Suppressor macrophage treated with lipopolysaccharide for 1 hour (primary cell): Measurements from ENCODE around the gene MBNL2.
"Not testable (repeated sequence)": the region's sequence is repeated elsewhere in the genome, so short reads cannot be mapped to it uniquely, and the experiment has no call there.

ENCODE experiments used
- DNase-seq, 3 donors: peaks; one replicate each; pipeline ENCODE4 v3.0.0-alpha.2; 2020 to 2022

MBNL2 gene, protein sequence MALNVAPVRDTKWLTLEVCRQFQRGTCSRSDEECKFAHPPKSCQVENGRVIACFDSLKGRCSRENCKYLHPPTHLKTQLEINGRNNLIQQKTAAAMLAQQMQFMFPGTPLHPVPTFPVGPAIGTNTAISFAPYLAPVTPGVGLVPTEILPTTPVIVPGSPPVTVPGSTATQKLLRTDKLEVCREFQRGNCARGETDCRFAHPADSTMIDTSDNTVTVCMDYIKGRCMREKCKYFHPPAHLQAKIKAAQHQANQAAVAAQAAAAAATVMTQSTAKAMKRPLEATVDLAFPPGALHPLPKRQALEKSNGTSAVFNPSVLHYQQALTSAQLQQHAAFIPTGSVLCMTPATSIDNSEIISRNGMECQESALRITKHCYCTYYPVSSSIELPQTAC

DNA sequence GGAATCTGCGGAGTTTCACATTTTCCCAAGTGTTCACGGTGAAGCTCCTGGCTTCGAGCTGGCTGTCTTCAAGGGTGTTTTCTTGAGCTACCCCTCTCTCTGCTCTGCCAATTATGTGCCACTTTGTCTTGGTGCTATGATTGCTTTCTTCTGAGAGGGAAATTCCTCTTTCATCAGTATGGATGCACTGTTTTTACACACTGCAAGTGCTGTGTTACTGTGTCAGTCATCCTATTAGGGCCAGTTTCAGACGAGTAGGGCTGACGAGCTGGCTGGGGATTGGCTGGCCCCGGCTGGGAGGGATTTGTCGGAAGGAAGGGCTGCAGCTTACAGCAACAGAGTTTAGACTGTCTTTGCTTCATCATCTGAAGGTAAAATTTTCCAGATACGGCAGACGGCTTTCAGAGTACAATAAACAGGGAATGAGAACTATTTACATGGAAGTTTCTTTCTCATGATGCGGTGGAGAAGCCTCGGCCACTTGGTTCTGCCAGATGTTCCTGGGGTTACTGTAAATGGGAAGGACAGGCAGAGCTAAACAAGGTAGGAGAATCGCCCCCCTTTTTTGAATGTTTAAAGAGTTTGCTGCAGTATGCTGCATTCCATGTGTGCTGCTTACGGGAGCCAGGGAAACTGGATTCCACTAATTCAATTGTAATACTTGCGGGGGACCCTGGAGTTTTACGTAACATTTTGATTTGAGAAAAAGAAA is at the start of gene MBNL2:
Gene MBNL2, plus strand, starts transcription at position 345 of the 712 bp plus-strand sequence. CDS start 53,903 bp downstream, outside the sequence.
- DNase-seq, result peak; percentile 90 to 92 (median 91)

DNA sequence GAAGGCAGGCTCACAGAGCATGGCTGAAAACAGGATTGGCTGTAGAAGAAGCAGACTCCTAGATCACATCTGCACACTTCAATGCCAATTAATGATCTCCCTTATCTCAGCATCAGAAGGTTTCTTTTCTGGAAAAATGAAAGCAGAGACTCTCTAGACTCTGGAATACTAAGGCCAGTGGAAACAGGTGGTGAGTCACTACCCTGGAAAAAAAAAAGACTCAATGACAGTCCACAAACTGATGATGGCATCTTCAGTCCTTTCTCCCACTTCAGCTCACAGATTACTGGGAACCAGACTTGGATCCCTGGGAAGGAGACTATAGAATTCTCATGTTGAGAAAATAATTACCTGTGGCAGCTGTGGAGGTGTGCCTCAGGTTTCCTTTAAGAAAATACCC is 47.5 kb upstream of the MBNL2 start:
- no peak for DNase-seq

DNA sequence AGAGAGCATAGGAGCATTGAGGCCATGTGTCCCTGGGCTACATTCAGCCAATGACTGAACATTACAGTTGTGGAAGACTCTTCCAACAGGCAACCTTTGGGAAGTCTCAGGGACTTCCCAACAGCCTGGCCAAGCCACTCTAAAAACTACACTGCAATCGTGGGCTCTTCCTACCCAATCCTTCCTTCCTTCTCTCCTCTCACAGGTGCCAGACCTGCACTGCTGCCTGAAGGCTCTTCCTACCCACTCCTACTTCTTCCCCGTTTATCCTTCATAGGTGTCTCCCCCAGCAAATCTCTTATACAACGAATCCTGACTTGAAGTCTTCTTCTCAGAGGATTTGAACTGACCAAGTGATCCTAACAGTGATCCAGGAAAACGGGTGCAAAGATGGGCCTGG is 47.1 kb upstream of the MBNL2 start:
- DNase-seq, result no peak

DNA sequence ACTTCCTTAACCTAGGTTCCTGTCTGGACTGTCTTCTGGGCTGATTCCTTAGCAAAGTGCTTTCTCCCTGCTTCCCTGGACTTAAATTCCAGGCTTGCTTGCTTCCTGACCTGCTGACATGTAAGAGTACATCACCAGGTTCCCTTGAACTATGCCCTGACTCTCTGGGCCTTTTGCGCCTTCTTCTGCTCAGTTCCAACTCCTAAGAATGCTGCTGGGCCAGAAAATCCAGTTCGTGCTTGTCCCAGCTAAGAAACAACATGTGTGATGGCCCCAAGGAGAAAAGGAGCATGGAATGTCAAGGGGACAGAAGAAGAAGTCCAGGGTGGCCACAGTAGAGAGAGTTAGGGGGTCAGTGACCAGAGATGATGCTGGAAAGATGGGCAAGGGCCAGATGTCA is 42.6 kb upstream of the MBNL2 start:
- DNase-seq, result no peak

DNA sequence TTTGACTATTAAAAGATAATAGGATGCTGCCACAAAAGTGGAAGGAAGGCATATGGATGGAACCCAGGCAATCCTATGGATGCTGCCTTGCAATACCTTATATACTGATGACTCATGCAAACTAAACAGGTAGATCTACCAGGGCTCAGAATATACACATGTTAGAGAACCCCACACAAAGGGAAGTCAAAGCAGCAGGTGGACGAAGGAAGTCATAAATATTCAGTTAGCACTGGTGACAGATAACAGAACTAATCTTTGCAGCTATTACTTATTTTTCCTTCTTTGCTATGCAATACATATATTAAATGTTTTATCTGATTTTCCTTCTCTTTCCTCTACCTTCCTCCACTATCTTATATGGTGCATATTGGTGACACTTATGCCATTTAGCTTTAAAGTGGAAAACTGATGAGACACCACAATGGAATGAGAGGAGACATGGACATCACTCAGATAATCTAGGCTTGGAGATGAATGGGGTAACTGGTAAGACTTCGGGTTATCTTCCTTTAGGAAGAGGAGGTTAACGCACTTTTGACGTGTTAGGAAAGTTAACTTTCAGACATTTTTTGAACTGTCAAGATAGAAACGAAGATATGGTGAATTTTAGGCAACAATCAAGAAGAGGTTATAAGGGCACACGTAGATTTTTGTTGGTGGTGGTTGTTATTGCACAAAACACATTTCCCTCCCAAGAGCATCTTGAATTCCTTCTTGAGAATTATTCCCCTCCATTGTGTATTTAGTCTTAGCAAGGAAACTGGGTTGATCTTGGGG is 39.8 kb upstream of the MBNL2 start:
- DNase-seq, result no peak

DNA sequence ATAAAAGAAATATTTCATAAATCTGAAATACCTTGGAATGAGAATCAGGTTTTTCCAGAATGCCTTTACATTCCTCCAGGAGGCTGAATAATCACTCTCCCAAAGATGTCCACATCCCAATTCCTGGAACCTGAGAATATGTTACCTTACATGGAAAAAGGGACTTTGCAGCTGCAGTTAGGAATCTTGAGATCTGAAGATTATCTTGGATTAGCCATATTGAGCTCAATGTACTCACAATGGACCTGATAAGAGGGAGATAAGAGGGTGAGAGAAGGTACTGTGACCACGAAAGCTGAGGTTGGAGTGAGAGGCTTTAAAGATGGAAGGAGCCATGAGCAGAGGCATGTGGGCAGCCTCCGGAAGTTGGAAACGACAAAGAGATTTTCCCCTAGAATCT is 36.8 kb upstream of the MBNL2 start:
- DNase-seq, result no peak

DNA sequence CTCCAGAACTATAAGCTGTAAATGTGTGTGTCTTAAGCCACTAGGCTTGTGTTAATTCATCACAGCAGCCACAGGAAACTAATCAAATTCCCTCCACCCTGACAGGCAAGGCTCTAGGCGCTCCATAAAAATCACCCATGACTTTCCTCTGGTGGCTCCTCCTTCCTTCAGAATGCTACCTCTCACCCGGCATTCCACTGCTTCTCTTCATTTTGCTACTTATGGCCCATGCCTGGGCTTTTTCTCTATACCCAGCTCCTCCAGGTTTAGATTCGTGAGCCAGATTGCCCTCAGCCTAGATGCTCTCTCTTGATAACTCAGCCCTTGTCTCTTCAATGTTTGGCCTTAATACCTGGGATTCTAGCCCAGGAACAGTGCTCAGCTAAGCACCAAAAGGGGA is 36.4 kb upstream of the MBNL2 start:
- DNase-seq, result no peak

DNA sequence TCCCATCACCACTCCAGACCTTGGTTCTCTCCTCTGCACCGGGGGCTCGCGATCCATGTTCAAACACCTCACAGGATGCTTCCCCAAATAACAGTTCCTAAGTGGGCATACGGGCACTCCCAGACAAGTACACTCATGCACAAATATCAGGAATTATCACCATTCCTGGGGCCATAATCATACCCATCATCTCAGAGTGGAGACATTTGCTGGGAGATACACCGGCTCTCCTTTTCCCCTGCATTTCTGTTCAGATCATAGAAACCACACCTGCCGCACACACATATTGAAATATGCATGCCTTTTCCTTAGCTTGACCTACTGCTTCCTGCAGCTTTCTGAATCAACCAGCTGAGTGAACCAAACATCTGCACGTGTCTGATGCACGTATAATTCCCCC is 33.9 kb upstream of the MBNL2 start:
- DNase-seq, result no peak

DNA sequence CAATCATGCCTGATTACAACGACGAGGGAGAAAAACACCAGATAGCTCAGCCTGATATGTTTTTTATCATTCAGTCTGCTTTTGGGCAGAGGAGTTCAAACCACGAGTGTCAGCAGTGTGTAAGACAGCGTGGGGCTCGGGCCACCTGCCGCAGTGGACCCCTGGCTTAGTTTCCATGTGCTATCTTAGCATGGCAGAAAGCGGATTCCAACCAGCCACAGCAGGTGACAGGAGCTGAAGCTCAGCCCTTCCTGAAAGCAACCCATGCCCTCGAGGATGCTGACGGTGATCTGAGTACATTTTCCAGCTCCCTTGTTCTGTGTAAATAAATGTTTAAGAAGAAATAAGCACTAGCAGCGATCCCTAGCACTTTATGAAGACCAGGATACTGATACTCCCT is 32.2 kb upstream of the MBNL2 start:
- DNase-seq, result no peak

DNA sequence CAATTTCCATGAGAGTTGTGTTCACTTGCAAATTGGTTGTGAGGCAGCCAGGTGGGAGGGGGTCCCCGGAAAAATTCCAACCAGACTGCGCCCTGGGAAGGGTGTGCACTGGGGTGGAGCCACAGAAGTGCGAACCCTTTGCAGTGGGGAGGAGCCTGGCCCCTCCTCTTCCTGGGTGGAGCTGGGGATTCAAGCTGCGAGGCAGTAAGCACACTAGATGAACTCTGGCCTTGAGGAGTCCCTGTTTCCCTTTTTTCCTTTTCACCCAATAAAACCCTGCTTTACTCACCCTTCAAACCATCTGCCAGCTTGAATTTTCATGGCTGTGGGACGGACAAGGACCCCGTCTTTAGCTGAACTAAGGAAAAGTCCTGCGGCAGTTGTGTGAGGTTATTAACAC is 31.0 kb upstream of the MBNL2 start:
- DNase-seq, result no peak

DNA sequence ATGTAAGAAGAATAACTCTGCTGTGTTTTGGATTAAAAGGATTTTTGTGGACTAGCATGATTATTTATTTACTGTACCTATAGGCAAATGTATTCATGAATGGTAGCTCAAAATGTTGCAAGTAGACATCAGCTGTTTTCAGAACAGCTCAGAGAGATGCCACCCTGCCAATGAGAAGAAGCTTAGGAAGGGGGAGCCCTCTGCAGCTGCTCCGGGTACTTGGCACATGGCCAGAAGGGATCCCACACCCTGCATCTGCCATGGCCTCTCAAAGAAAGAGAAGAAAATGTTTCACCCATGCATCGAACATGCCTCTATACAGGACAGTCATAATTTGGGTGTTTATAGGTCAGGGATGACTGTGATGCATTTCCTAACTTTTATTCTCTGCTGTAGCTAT is 30.5 kb upstream of the MBNL2 start:
- no peak for DNase-seq

DNA sequence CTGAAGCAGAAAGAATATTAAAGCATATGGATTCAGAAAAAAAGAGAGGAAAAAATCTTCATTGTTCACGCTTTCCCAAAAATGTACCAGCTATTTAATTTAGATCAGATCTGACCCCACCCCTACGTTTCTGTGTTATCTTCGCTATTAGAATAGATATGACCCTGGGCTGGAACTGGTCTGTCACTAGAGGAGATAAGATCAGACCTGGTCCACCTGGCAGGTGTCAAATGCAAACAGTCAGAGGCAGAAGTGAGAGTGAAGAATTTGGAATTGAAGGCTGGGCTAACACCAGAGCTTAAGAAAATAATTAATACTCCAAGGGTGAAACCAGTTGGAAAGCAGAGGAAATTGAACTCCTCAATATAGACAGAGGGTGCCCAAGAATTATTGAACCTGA is 30.0 kb upstream of the MBNL2 start:
- no peak for DNase-seq

DNA sequence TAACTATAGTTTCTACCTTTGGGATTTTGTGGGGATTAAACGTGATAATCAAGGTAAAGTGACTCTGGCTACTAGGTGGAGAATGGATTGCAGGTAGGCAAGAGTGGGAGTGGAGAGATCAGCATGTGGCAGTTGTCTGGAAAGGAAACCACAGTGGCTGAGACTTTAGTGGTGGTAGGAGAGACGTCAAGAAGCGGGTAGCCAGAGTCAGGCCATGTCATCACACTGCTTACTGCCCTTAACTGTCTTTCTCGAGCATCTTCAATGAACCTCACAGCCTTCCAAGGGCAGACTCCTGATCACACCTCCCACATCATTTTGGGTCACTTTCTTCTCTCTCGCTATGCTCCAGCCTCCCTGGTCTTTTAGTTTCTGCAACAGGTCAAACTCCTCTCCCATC is 28.6 kb upstream of the MBNL2 start:
- no peak for DNase-seq

DNA sequence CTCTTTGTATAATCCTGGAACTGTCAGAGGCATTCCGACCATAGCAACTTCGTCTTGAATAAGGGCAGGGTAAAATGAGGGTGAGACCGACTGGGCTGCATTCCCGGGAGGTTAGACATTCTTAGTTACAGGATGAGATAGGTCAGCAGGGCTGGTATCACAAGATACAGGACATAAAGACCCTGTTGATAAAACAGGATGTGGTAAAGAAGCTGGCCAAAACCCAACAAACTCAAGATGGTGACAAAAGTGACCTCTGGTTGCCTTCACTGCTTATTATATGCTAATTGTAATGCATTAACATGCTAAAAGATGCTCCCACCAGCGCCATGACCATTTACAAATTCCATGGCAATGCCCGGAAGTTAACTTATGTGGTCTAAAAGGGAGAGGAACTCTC is 27.7 kb upstream of the MBNL2 start:
- no peak for DNase-seq

DNA sequence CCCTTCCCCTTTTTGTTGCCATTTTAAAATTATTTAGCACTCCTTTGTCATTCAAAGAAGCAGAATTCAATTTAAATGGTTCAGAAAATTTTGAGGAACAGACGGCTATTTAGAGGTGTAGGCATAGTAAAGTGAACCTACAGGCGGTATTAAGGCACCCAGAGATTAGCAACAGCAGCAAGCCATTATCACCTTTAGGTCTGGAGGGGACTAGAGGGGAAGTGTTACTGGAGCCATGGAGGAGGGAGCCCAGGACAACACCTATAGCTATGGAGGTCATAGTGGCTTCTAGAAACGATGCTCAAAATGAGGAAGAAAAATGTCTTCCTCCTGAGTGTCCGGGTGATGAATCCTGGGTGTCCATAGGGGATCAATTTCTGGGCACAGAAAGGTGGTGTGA is 25.8 kb upstream of the MBNL2 start:
- no peak for DNase-seq

DNA sequence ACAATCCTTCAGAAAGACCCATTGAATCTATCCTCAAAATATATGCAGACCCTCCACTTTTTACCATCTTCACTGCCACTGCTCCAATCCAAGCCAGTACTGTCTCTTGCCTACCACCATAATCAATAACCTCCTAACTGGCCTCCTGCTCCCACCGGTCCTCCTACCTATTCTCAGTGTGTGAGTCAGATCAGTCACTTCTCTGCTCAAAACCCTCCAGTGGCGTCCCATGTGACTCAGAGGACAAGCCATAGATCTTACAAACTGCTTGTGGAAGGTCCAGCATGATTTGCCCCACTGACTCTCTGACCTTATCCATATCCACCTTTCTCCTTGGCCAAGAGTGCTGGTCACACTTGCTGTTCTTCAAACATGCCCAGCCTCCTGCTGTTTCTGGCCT is 23.4 kb upstream of the MBNL2 start:
- no peak for DNase-seq

DNA sequence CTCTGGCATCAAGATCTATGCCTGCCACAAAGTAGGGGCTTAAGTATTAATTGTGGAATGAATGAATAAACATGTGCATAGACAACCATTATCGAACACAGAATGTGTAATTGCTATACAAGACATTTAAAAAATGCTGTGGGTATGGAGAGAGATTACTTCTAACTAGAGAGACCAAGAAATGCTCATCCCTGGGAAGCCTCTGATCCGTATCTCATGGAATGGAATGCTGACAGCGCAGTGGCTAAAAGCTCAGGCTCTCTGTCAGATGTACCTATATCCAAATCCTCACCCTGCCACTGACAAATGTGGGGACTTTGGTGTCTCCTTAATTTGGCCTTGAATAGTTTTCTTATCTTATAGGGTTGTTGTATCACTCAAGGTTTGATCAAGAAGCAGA is 22.7 kb upstream of the MBNL2 start:
- no peak for DNase-seq

DNA sequence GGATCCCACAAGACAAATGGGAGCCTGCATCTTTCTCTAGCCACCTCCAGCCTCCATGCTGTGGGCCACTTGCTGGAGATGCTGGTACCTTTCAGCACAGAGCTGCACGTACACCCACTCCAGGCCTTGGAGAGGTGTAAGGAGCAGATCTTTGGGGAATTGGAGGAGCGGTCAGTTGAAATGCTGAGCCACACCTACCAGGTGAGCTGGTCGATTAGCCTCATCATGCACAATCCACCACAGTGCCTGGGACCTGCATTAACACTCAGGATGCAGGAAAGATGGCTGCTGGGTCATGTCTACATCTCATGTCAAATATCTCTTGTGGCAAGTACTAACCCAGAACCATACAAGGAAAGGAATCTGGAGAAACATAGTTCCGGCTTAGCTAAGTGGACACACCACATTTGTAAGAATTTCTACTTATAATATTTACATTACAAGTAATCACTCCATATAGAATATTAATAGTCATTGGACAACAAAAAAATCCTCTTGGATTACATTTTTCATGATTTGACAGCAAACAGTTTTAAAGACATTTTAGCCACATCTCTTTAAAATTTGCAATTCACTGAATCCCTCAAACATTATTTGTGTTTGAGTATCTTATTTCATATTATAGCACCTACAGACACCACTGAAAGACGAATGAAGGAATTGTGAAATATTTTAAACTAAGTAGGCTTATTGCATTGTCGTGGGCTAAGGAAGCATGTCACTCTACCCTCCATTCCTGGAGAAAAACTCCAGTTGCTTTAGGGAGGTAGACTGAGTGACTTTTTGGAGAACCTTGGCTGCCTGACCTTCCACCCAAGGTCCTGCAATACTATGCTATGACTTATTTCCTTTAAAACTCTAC is 21.8 kb upstream of the MBNL2 start:
- DNase-seq, result no peak

DNA sequence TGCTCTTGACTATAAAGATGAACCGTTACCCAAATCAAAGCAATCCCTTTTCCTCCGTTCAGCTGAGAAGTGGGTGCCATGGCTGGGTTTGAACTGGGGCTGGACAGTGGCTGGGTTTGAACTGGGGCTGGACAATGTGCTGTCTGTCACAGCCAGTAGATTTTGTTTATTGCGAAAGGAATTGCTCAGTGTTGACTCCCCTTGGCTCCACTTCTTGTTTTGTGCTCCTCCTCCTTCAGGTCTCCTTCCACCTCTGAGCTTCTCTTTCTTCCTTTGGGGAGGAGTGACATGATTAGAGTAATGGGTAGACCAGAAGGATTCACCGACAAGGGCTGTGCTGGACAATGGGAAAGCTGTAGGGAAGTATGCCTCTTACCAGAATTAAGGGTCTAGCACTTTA is 19.4 kb upstream of the MBNL2 start:
- DNase-seq, result no peak

DNA sequence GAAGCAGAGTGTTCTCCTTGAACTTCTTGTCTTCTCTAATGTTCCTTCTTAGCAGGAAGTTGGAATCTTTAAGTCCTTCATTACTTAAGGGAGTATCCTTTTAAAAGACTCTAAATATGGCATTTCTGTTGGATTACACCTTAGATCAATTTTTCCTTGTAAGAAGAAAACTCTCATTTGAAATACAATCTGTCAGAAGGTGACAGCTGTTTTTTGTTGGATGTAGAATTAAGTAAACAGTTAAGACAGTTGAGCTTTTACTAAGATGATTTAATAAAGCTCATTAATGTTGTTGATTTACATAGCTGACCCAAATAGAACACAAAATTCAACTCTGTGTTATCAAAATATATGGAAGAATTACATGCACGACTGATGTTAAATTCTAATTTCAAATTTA is 16.7 kb upstream of the MBNL2 start:
- no peak for DNase-seq

DNA sequence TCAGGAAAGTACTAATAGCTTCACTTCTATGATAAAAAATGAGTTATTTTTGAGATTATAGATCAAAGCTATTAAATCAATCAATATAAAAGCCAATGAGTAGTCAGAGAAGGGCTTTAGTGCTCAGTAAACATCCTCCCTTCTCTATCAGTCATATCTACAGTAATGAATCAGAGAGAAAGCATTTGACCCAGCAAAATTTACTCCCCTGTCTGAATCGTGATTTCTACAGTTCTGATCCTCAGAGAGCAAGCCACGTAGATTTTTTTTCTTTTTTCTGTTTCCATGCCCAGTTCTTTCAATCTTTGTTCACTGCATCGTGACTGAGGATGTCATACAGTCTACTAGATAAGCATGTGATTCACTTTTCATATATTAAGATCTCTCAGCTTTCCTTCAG is 16.2 kb upstream of the MBNL2 start:
- DNase-seq, result no peak

DNA sequence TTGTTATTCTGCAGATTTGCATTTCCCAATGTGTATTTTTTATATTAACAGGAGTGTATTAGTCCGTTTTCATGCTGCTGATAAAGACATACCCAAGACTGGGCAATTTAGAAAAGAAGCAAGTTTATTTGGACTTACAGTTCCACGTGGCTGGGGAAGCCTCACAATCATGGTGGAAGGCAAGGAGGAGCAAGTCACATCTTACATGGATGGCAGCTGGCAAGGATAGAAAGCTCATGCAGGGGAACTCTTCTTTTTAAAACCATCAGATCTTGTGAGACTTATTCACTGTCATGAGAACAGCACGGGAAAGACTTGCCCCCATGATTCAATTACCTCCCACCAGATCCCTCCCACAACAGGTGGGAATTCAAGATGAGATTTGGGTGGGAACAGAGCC is 14.9 kb upstream of the MBNL2 start:
- not testable (repeated sequence) for DNase-seq

DNA sequence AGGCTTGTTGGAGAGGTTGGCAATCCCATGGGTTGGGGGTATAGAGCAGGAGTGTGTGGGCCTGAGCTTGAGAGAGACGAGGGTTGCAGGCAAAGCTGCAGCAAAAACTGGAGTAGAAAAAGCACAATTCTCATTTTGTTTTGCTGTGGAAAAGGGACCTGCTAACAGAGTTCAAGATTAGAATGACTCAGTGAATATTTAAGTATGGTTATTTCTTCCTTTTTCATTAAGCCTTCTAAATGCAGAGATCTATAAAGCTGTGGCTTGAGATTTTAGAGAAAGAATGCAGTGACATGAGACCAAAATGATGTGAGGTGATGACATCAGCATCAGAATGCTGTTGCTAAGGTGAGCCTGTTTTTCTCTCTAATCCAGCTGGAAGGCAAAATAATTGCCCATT is 10.8 kb upstream of the MBNL2 start:
- DNase-seq, result no peak
